ENCODE measurements around the gene WDR54. TPM values are rescaled to one million over a fixed set of nuclear protein-coding genes. Genes with fewer than 3 reads are reported as not detected.

WDR54 gene
- total RNA-seq, 1 experiment from 2014 or later, result 54.9 TPM

GRCh38 chr2:74462054-74462785 lies 40.7 kb downstream of the WDR54 start:
- Histone ChIP-seq H3K4me1 (ENCODE audit: control insufficient read depth in 1 of 2, insufficient read depth in 2 of 2, low read length in 2 of 2) (peaks cover 0 to 26% of the 10 kb centered on the region in 2 experiments), H2AFZ (ENCODE audit: low read depth, low read length, poor library complexity, severe bottlenecking) (no peak overlapping the region), H3K27ac (ENCODE audit: low read depth, low read length) (no peak overlapping the region), H4K20me1 (ENCODE audit: insufficient read depth) (no peaks in the 10 kb centered on the region), H3K79me2 (ENCODE audit: insufficient read depth, low read length) (peaks cover 27% of the 10 kb centered on the region), H3K9me2 (ENCODE audit: insufficient read depth) (no peaks in the 10 kb centered on the region), H3K4me2 (ENCODE audit: low read length) (no peak overlapping the region), H3K9me3 (ENCODE audit: control insufficient read depth in 1 of 2, insufficient read depth in 1 of 2, low read depth in 1 of 2, low read length in 2 of 2) (no peaks in the 10 kb centered on the region), H3K4me3 (replicated peaks in 1 of 2; ENCODE audit: low read depth in 1 of 2, low read length in 2 of 2) (no peak overlapping the region), H3K36me3 (ENCODE audit: control insufficient read depth in 1 of 2, insufficient read depth in 2 of 2, low read length in 2 of 2) (peaks cover 6 to 19% of the 10 kb centered on the region in 2 experiments; a peak in 2 of 4 replicates), H3K9ac (ENCODE audit: low read length) (no peak overlapping the region), H3K27me3 (ENCODE audit: insufficient read depth, low read length) (no peaks in the 10 kb centered on the region)
- no TSS peak for BruUV-seq (replicated peaks)
- ChIA-PET POLR2A (no interaction called here), CTCF (interaction anchor here (1.3 kb wide), 1 partner anchor 70 kb away, joined by 5 read pairs; no protein-coding TSS in a partner anchor), RAD21 (ENCODE audit: low non-redundant PET in 1 of 2, low total read pairs in 2 of 2, uncharacterized antibody in 2 of 2, unreplicated experiment in 2 of 2) (no interaction called here)
- ATAC-seq, result no peak
- DNase-seq (ENCODE audit: low read depth, low spot score), result no peak
- TF ChIP-seq ZBTB33 (IDR thresholded peaks at IDR 0.05; ENCODE audit: extremely low read depth, insufficient replicate concordance, low read length), result no peak
- no peak for TF ChIP-seq EZH2phosphoT487 (IDR thresholded peaks at IDR 0.05; ENCODE audit: borderline replicate concordance)
- no peak for TF ChIP-seq ZNF274 (IDR thresholded peaks at IDR 0.05; ENCODE audit: low read depth, low read length)
- intact Hi-C loops (cut with micrococcal nuclease), result no loop called here

DNA sequence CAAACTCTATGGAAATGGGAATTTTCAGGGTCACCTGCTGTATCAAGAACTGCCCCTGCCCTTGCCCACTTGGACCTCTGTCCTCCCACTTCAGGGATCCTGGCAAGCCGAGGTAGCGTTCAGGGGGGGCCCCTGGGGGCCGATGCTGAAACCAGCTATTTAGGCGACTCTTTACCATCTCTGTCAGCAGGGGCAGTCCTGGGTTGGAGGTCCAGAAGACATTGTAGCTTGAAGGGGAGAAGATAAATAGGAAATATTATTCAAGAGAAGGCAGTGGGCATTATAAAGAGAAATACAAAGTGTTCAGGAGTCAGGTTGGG lies 41.2 kb downstream of the WDR54 start:
- POLR2A ChIA-PET, result no interaction called here

More for the DNA sequence above, 41.2 kb downstream of the WDR54 start:
- no peak overlapping the region for H3K27ac ChIP-seq (ENCODE audit: low read depth, low read length)
- intact Hi-C loops (cut with micrococcal nuclease), result no loop called here
- H3K4me1 ChIP-seq (ENCODE audit: control insufficient read depth in 1 of 2, insufficient read depth in 2 of 2, low read length in 2 of 2), result peaks cover 0 to 22% of the 10 kb centered on the region in 2 experiments
- H4K20me1 ChIP-seq (ENCODE audit: insufficient read depth), result no peaks in the 10 kb centered on the region
- ATAC-seq (no peak), DNase-seq (ENCODE audit: low read depth, low spot score) (no peak)
- no peaks in the 10 kb centered on the region for H3K27me3 ChIP-seq (ENCODE audit: insufficient read depth, low read length)
- no peak for TF ChIP-seq TCF7L2 (IDR thresholded peaks at IDR 0.05; ENCODE audit: borderline replicate concordance, extremely low read depth, insufficient read depth, insufficient read length)
- no peak for TF ChIP-seq POLR2A (IDR thresholded peaks at IDR 0.05; ENCODE audit: borderline replicate concordance, extremely low read depth, insufficient read depth, insufficient read length)
- TF ChIP-seq SRF (IDR thresholded peaks at IDR 0.05; ENCODE audit: low read depth), result no peak
- no TSS peak for BruUV-seq (replicated peaks)
- no peak overlapping the region for H3K4me3 ChIP-seq (replicated peaks in 1 of 2; ENCODE audit: low read depth in 1 of 2, low read length in 2 of 2)
- CTCF ChIA-PET, result no interaction called here
- RAD21 ChIA-PET (ENCODE audit: low non-redundant PET in 1 of 2, low total read pairs in 2 of 2, uncharacterized antibody in 2 of 2, unreplicated experiment in 2 of 2), result no interaction called here
- H3K9me3 ChIP-seq (ENCODE audit: control insufficient read depth in 1 of 2, insufficient read depth in 1 of 2, low read depth in 1 of 2, low read length in 2 of 2), result no peaks in the 10 kb centered on the region
- H3K9ac ChIP-seq (ENCODE audit: low read length), result no peak overlapping the region
- no peaks in the 10 kb centered on the region for H3K9me2 ChIP-seq (ENCODE audit: insufficient read depth)
- H2AFZ ChIP-seq (ENCODE audit: low read depth, low read length, poor library complexity, severe bottlenecking), result no peak overlapping the region
- peaks cover 6 to 19% of the 10 kb centered on the region in 2 experiments; a peak in 2 of 4 replicates for H3K36me3 ChIP-seq (ENCODE audit: control insufficient read depth in 1 of 2, insufficient read depth in 2 of 2, low read length in 2 of 2)
- H3K4me2 ChIP-seq (ENCODE audit: low read length), result no peak overlapping the region
- H3K79me2 ChIP-seq (ENCODE audit: insufficient read depth, low read length), result peaks cover 27% of the 10 kb centered on the region

Measured in HCT116 (cell line).